SU-DHL-6 (cell line): ENCODE measurements around the gene G6PC3.

Experiments used
- CTCF ChIP-seq: fragments of 200-600 bp; sonication (generic); IDR thresholded peaks from one replicate; pipeline ENCODE4 v1.5.1; 2017; ENCODE audit warnings: antibody characterized with exemption, mild to moderate bottlenecking, low read length, moderate library complexity; ENCODE audit not compliant: insufficient read depth, poor library complexity, severe bottlenecking
- EZH2phosphoT487 ChIP-seq: fragments of 200-600 bp; sonication (generic), shearing (Covaris generic); conservative IDR thresholded peaks from 2 replicates; pipeline ENCODE4 v1.6.1; 2018; ENCODE audit warnings: mild to moderate bottlenecking, antibody characterized with exemption, low read length, moderate library complexity, mixed read lengths

GRCh38 chr17:44084921-44085320 is 14.4 kb downstream of the G6PC3 start:
- TF ChIP-seq CTCF (no peak), EZH2phosphoT487 (no peak)
